Mesodermal cell (in vitro differentiated cells): ENCODE measurements around the gene CD177.
"Not testable (repeated sequence)": the region's sequence is repeated elsewhere in the genome, so short reads cannot be mapped to it uniquely, and the experiment has no call there.

Experiments
- H3K27ac ChIP-seq: 2 replicates; pipeline ENCODE4 v1.7.0; 2013; ENCODE audit warnings: mild to moderate bottlenecking, low read depth, low read length, moderate library complexity; ENCODE audit not compliant: severe bottlenecking
- H3K36me3 ChIP-seq: 2 replicates; pipeline ENCODE4 v1.7.1; 2013; ENCODE audit warnings: mild to moderate bottlenecking, low read length, moderate library complexity; ENCODE audit not compliant: control insufficient read depth, insufficient read depth
- H3K4me1 ChIP-seq: one replicate; pipeline ENCODE4 v1.7.1; 2013; ENCODE audit warnings: mild to moderate bottlenecking, low read length; ENCODE audit not compliant: insufficient read depth, control insufficient read depth, poor library complexity, severe bottlenecking
- H3K4me3 ChIP-seq: 2 replicates; pipeline ENCODE4 v1.7.0; 2013; ENCODE audit warnings: low read length, control low read depth, mild to moderate bottlenecking; ENCODE audit not compliant: insufficient read depth, poor library complexity, severe bottlenecking; ENCODE audit errors: extremely low read depth
- H3K9me3 ChIP-seq: 2 replicates; pipeline ENCODE4 v1.7.1; 2013; ENCODE audit warnings: mild to moderate bottlenecking, low read length, moderate library complexity; ENCODE audit not compliant: control insufficient read depth
- WGBS, 2 experiments: methylation state at CpG; one replicate each; pipeline ENCODE4 v1.1.5; 2013; ENCODE audit warnings: missing lambda C conversion rate in 2 of 2; ENCODE audit not compliant: insufficient coverage in 2 of 2; 5-methylcytosine and 5-hydroxymethylcytosine counted together

The CD177 gene

GRCh38 chr19:43316591-43317319, 36.7 kb upstream of the CD177 start:
- Histone ChIP-seq H3K27ac (no peak overlapping the region), H3K4me3 (no peak overlapping the region), H3K9me3 (peaks cover 16% of the 10 kb centered on the region), H3K4me1 (no peaks in the 10 kb centered on the region), H3K36me3 (no peaks in the 10 kb centered on the region)
- WGBS, 2 experiments, result 79 to 81% methylated on average over 27 of the region's 27 CpGs

- Histone ChIP-seq H3K4me1 (no peaks in the 10 kb centered on the region), H3K4me3 (no peak overlapping the region), H3K9me3 (peaks cover 16% of the 10 kb centered on the region), H3K36me3 (no peaks in the 10 kb centered on the region), H3K27ac (no peak overlapping the region)
- WGBS, 2 experiments, result 93 to 94% methylated on average over 2 to 3 of the region's 3 CpGs
Observed at GRCh38 chr19:43318203-43318602, 35.3 kb upstream of the CD177 start.

- H3K4me1 ChIP-seq, result no peaks in the 10 kb centered on the region
- peaks cover 16% of the 10 kb centered on the region for H3K9me3 ChIP-seq
- no peak overlapping the region for H3K4me3 ChIP-seq
- 70 to 76% methylated on average over 3 to 4 of the region's 4 CpGs for WGBS, 2 experiments
- H3K27ac ChIP-seq, result no peak overlapping the region
- no peaks in the 10 kb centered on the region for H3K36me3 ChIP-seq
Observed at GRCh38 chr19:43318796-43319314, 34.6 kb upstream of the CD177 start.

GRCh38 chr19:43320546-43320945, 32.9 kb upstream of the CD177 start:
- H3K4me1 ChIP-seq, result no peaks in the 10 kb centered on the region
- no peak overlapping the region for H3K4me3 ChIP-seq
- WGBS, 2 experiments, result 82 to 89% methylated on average over 1 to 2 of the region's 2 CpGs

GRCh38 chr19:43326761-43327160, 26.7 kb upstream of the CD177 start:
- not testable (repeated sequence) for H3K9me3 ChIP-seq, H3K36me3 ChIP-seq
- WGBS, 2 experiments, result 63 to 83% methylated on average over 1 to 3 of the region's 11 CpGs

More at GRCh38 chr19:43320546-43320945, 32.9 kb upstream of the CD177 start:
- peaks cover 10% of the 10 kb centered on the region for H3K9me3 ChIP-seq
- no peaks in the 10 kb centered on the region for H3K36me3 ChIP-seq
- H3K27ac ChIP-seq, result no peak overlapping the region

GRCh38 chr19:43328561-43328960, 24.9 kb upstream of the CD177 start:
- not testable (repeated sequence) for H3K36me3 ChIP-seq, H3K9me3 ChIP-seq, H3K4me3 ChIP-seq, H3K4me1 ChIP-seq, H3K27ac ChIP-seq
- 90% methylated on average over 2 of the region's 12 CpGs; no CpG with 5 or more reads in 1 of the 2 experiments for WGBS, 2 experiments

More at GRCh38 chr19:43326761-43327160, 26.7 kb upstream of the CD177 start:
- not testable (repeated sequence) for H3K4me3 ChIP-seq, H3K4me1 ChIP-seq, H3K27ac ChIP-seq

GRCh38 chr19:43329049-43329448, 24.4 kb upstream of the CD177 start:
- not testable (repeated sequence) for H3K36me3 ChIP-seq, H3K9me3 ChIP-seq, H3K4me3 ChIP-seq, H3K4me1 ChIP-seq, H3K27ac ChIP-seq
- 95 to 97% methylated on average over 3 of the region's 4 CpGs for WGBS, 2 experiments

- Histone ChIP-seq H3K4me1 (no peaks in the 10 kb centered on the region), H3K9me3 (no peaks in the 10 kb centered on the region), H3K4me3 (no peak overlapping the region), H3K36me3 (no peaks in the 10 kb centered on the region), H3K27ac (no peak overlapping the region)
- 83 to 100% methylated on average over 1 to 2 of the region's 2 CpGs for WGBS, 2 experiments
Observed at GRCh38 chr19:43329989-43330388, 23.5 kb upstream of the CD177 start.

- no peak overlapping the region for H3K4me3 ChIP-seq
- WGBS, 2 experiments, result 78 to 85% methylated on average over 8 of the region's 11 CpGs
- H3K36me3 ChIP-seq, result no peaks in the 10 kb centered on the region
- no peak overlapping the region for H3K27ac ChIP-seq
- no peaks in the 10 kb centered on the region for H3K9me3 ChIP-seq
- H3K4me1 ChIP-seq, result no peaks in the 10 kb centered on the region
Observed at GRCh38 chr19:43330726-43331434, 22.6 kb upstream of the CD177 start.

- 70 to 83% methylated on average over 3 to 4 of the region's 4 CpGs for WGBS, 2 experiments
- Histone ChIP-seq H3K36me3 (no peaks in the 10 kb centered on the region), H3K9me3 (no peaks in the 10 kb centered on the region), H3K27ac (no peak overlapping the region), H3K4me1 (no peaks in the 10 kb centered on the region), H3K4me3 (no peak overlapping the region)
Observed at GRCh38 chr19:43331435-43332010, 22.0 kb upstream of the CD177 start.
